Type B pancreatic cell (in vitro differentiated cells): ENCODE measurements around the gene SLC3A2. TPM values are rescaled to one million over a fixed set of nuclear protein-coding genes. Genes with fewer than 3 reads are reported as not detected.
"Not testable (repeated sequence)": the region's sequence is repeated elsewhere in the genome, so short reads cannot be mapped to it uniquely, and the experiment has no call there.

Source experiments
- DNase-seq: peaks from one replicate; pipeline ENCODE4 v3.0.0; 2021; ENCODE audit warnings: mixed read lengths; ENCODE audit not compliant: unreplicated experiment; ENCODE audit errors: extremely low spot score
- H3K27ac Mint-ChIP-seq: 2 replicates; pipeline ENCODE4 v1.8.0; 2021; ENCODE audit warnings: mild to moderate bottlenecking, mixed read lengths
- H3K27me3 Mint-ChIP-seq: 2 replicates; pipeline ENCODE4 v1.8.0; 2021; ENCODE audit warnings: mixed read lengths
- H3K36me3 Mint-ChIP-seq: 2 replicates; pipeline ENCODE4 v1.8.0; 2021; ENCODE audit warnings: mixed read lengths
- H3K4me1 Mint-ChIP-seq: one replicate; pipeline ENCODE4 v1.8.0; 2021; ENCODE audit warnings: mixed read lengths; ENCODE audit not compliant: unreplicated experiment
- H3K4me3 Mint-ChIP-seq: 2 replicates; pipeline ENCODE4 v1.8.0; 2021; ENCODE audit warnings: mild to moderate bottlenecking, mixed read lengths
- H3K9me3 Mint-ChIP-seq: 2 replicates; pipeline ENCODE4 v1.8.0; 2021; ENCODE audit warnings: mixed read lengths
- total RNA-seq: library from RNA; stranded (reverse); gene quantifications from 2 replicates; pipeline ENCODE4 v1.2.1, GENCODE V29; 2021; ENCODE audit warnings: low replicate concordance
- TF ChIP-seq, protein P1 (sequence below): fragments of 200-600 bp; sonication (generic); conservative IDR thresholded peaks from 2 replicates; pipeline ENCODE4 v1.5.0; 2021; ENCODE audit warnings: antibody characterized with exemption, mild to moderate bottlenecking

SLC3A2 gene
- total RNA-seq, 1 donor from 2014 or later, result 190 TPM

DNA sequence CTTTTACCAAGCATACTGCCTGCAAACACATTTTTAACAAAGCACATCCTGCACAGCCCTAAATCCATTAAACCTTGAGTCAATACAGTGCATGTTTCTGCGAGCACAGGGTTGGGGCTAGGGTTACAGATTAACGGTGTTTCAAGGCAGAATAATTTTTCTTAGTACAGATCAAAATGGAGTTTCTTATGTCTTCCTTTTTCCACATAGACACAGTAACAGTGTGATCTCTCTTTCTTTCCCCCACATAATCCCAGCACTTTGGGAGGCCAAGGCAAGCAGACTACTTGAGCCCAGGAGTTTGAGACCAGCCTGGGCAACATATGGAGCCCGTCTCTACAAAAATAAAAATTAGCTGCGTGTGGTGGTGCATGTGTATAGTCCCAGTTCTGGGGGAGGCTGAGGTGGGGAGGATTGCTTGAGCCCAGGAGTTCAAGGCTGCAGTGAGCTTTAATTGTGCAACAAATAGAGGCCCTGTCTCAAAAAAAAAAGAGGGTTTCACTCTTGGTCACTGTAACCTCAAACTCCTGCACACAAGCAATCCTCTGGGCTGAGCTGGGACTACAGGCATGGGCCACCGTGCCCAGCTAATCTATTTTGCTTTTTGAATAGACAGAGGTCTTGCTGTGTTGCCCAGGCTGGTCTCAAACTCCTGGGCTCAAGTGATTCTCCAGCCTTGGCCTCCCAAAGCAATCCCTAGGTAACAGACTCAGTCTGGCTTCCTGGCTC, 19.7 kb upstream of the SLC3A2 start:
- Mint-ChIP-seq H3K27me3 (no peaks in the 10 kb centered on the region), H3K36me3 (peaks cover 9% of the 10 kb centered on the region), H3K4me1 (peaks cover 49% of the 10 kb centered on the region), H3K27ac (peak overlapping the region; percentile 61), H3K9me3 (no peaks in the 10 kb centered on the region), H3K4me3 (peak overlapping the region; percentile 49)
- DNase-seq, result no peak
- TF ChIP-seq, protein P1, sequence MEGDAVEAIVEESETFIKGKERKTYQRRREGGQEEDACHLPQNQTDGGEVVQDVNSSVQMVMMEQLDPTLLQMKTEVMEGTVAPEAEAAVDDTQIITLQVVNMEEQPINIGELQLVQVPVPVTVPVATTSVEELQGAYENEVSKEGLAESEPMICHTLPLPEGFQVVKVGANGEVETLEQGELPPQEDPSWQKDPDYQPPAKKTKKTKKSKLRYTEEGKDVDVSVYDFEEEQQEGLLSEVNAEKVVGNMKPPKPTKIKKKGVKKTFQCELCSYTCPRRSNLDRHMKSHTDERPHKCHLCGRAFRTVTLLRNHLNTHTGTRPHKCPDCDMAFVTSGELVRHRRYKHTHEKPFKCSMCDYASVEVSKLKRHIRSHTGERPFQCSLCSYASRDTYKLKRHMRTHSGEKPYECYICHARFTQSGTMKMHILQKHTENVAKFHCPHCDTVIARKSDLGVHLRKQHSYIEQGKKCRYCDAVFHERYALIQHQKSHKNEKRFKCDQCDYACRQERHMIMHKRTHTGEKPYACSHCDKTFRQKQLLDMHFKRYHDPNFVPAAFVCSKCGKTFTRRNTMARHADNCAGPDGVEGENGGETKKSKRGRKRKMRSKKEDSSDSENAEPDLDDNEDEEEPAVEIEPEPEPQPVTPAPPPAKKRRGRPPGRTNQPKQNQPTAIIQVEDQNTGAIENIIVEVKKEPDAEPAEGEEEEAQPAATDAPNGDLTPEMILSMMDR, result no peak

GRCh38 chr11:62861564-62862192, 19.0 kb upstream of the SLC3A2 start:
- DNase-seq, H3K4me3 Mint-ChIP-seq, H3K27me3 Mint-ChIP-seq, H3K9me3 Mint-ChIP-seq, H3K36me3 Mint-ChIP-seq: not testable (repeated sequence)
- H3K4me1 Mint-ChIP-seq, result peaks cover 49% of the 10 kb centered on the region
- peak overlapping the region; percentile 39 for H3K27ac Mint-ChIP-seq

DNA sequence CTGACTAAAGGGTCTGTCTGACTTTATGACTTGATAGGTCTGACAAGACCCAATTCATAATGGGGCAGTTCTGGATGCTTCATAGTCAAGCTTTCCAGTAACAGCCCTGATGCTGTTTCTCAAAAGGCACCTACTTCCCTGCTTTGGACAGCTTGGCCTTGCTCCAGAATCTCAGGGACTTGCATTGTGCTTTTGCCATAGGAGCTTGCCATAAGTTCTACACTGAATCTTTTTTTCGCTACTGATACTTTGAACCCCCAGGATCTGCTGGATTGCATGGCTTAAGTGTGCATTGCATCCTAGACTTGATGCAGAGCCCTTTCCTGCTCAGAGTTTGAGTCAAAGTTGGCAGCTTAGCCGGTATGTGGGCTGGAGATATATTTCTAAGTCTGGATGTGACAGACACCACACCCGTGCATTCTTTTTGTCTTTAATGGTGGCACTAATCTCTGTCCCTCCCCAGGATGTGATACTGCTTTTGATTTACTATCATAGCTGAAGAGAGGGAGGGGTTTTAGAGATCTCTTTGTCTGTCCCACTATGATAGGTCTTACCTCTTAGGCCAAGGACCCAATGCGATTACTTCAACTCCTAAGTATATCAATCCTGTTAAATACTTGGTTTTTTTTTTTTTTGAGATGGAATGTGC, 16.9 kb upstream of the SLC3A2 start:
- no peak for DNase-seq
- Mint-ChIP-seq H3K27me3 (no peaks in the 10 kb centered on the region), H3K36me3 (peaks cover 9% of the 10 kb centered on the region)

GRCh38 chr11:62865635-62866034, 15.1 kb upstream of the SLC3A2 start:
- Mint-ChIP-seq H3K27ac (peak overlapping the region; percentile 31), H3K36me3 (peaks cover 9% of the 10 kb centered on the region), H3K27me3 (no peaks in the 10 kb centered on the region), H3K4me3 (no peak overlapping the region), H3K4me1 (peaks cover 22% of the 10 kb centered on the region), H3K9me3 (no peaks in the 10 kb centered on the region)
- no peak for DNase-seq
- TF ChIP-seq, protein P1, result no peak

More for the DNA sequence above, 16.9 kb upstream of the SLC3A2 start:
- H3K9me3 Mint-ChIP-seq, result no peaks in the 10 kb centered on the region
- H3K27ac Mint-ChIP-seq, result peak overlapping the region; percentile 87
- no peak overlapping the region for H3K4me3 Mint-ChIP-seq
- TF ChIP-seq, protein P1, result no peak
- H3K4me1 Mint-ChIP-seq, result peaks cover 36% of the 10 kb centered on the region

DNA sequence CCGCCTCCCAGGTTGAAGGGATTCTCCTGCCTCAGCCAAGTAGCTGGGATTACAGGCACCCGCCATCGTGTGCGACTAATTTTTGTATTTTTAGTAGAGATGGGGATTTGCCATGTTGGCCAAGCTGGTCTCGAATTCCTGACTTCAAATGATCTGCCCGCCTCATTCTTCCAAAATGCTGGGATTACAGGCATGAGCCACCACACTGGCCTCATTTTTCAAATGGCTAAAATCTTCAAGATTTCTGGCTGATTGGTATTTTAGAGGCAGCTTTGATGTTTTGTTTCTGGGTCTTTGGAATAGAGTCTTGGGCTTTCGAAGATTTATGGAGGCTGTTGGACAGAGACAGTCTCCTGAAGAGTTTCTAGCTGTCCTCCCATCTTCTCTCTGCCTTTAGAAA, 5.8 kb upstream of the SLC3A2 start:
- H3K4me1 Mint-ChIP-seq, result peaks cover 11% of the 10 kb centered on the region
- H3K9me3 Mint-ChIP-seq, result no peaks in the 10 kb centered on the region
- DNase-seq, result no peak
- H3K27ac Mint-ChIP-seq, result no peak overlapping the region
- H3K27me3 Mint-ChIP-seq, result no peaks in the 10 kb centered on the region
- H3K36me3 Mint-ChIP-seq, result peaks cover 6% of the 10 kb centered on the region
- H3K4me3 Mint-ChIP-seq, result no peak overlapping the region
- TF ChIP-seq, protein P1, result no peak
